Effector CD8-positive, alpha-beta T cell (primary cell): Measurements from ENCODE around the gene CA6.
"Not testable (repeated sequence)": the region's sequence is repeated elsewhere in the genome, so short reads cannot be mapped to it uniquely, and the experiment has no call there.

Source experiments
- DNase-seq: peaks from one replicate; lab custom pipeline; 2025; lab: John Stamatoyannopoulos, UW

Gene CA6

GRCh38 chr1:9004700-9005394 is 59.2 kb downstream of the CA6 start:
- DNase-seq = peak; percentile 75

- DNase-seq = no peak
Observed at GRCh38 chr1:9005395-9005708, 59.7 kb downstream of the CA6 start.

- no peak for DNase-seq
Observed at GRCh38 chr1:9006956-9007615, 61.4 kb downstream of the CA6 start.

GRCh38 chr1:9008236-9008635 is 62.6 kb downstream of the CA6 start:
- no peak for DNase-seq

- no peak for DNase-seq
Observed at GRCh38 chr1:9009438-9010370, 64.0 kb downstream of the CA6 start.

- no peak for DNase-seq
Observed at GRCh38 chr1:9010781-9011323, 65.2 kb downstream of the CA6 start.

GRCh38 chr1:9013819-9014218 is 68.2 kb downstream of the CA6 start:
- DNase-seq = no peak

GRCh38 chr1:9014475-9015375 is 69.1 kb downstream of the CA6 start:
- DNase-seq = no peak

- DNase-seq = no peak
Observed at GRCh38 chr1:9016455-9016854, 70.8 kb downstream of the CA6 start.

- no peak for DNase-seq
Observed at GRCh38 chr1:9018333-9018732, 72.7 kb downstream of the CA6 start.

- no peak for DNase-seq
Observed at GRCh38 chr1:9019896-9020295, 74.2 kb downstream of the CA6 start.

- no peak for DNase-seq
Observed at GRCh38 chr1:9020305-9020704, 74.6 kb downstream of the CA6 start.

GRCh38 chr1:9022026-9022738 is 76.5 kb downstream of the CA6 start:
- DNase-seq = not testable (repeated sequence)

- no peak for DNase-seq
Observed at GRCh38 chr1:9022773-9023172, 77.1 kb downstream of the CA6 start.
